Kidney (tissue), 14 donors: Measurements from ENCODE around the gene PPFIA2. TPM values are rescaled to one million over a fixed set of nuclear protein-coding genes. Genes with fewer than 3 reads are reported as not detected.

Experiments
- DNase-seq, 5 donors: peaks; one replicate each; pipeline ENCODE4 v3.0.0-alpha.2; 2013 to 2020
- FAIRE-seq: peaks from 2 replicates; lab custom pipeline; 2012; peaks lifted over from hg19 to GRCh38; lab: Jason Lieb, UNC
- H3K27ac ChIP-seq, 2 donors: one replicate each; pipeline ENCODE4 v1.7.0; 2013; ENCODE audit warnings: low read depth in 2 of 2, low read length in 2 of 2, inconsistent platforms in 1 of 2
- H3K27me3 ChIP-seq: one replicate; pipeline ENCODE4 v1.7.1; 2013; ENCODE audit warnings: low read length, inconsistent platforms; ENCODE audit not compliant: control insufficient read depth, insufficient read depth
- H3K36me3 ChIP-seq, 3 donors: one replicate each; pipeline versions ENCODE4 v1.7.0 to v1.7.1; 2013; ENCODE audit warnings: low read length in 3 of 3, control low read depth in 1 of 3, inconsistent platforms in 1 of 3; ENCODE audit not compliant: insufficient read depth in 3 of 3, control insufficient read depth in 2 of 3
- H3K4me1 ChIP-seq, 3 donors: one replicate each; pipeline versions ENCODE4 v1.7.0 to v1.7.1; 2013; ENCODE audit warnings: low read length in 3 of 3, inconsistent platforms in 1 of 3, low read depth in 1 of 3; ENCODE audit not compliant: control insufficient read depth in 2 of 3, insufficient read depth in 2 of 3
- H3K4me3 ChIP-seq, 3 donors: one replicate each; pipeline versions ENCODE4 v1.7.0 to v1.8.1; 2013; ENCODE audit warnings: low read length in 3 of 3, control low read depth in 1 of 3, inconsistent platforms in 1 of 3
- H3K9ac ChIP-seq, 3 donors: one replicate each; pipeline versions ENCODE4 v1.7.0 to v1.7.1; 2013; ENCODE audit warnings: low read length in 3 of 3, control low read depth in 1 of 3, inconsistent platforms in 1 of 3
- H3K9me3 ChIP-seq, 3 donors: one replicate each; pipeline versions ENCODE4 v1.7.0 to v1.7.1; 2013; ENCODE audit warnings: low read length in 3 of 3, control low read depth in 1 of 3, inconsistent platforms in 1 of 3; ENCODE audit not compliant: control insufficient read depth in 2 of 3, insufficient read depth in 1 of 3
- intact Hi-C: fragments of 100-400 bp; cut with DNase I; formaldehyde crosslinking; loops from one replicate; pipeline ENCODE4 v1.11.1; 2022
- polyA plus RNA-seq: library from polyadenylated mRNA; stranded (reverse); fragments of 350-450 nt; fragmentation: Illumina TruSeq; extraction: RNeasy Lipid Tissue Mini Kit (QIAGEN cat#74804); gene quantifications from one replicate; pipeline ENCODE4 v1.2.3, GENCODE V29; 2014; ENCODE audit warnings: low read depth, low replicate concordance; ENCODE audit not compliant: insufficient read depth
- total RNA-seq: library from RNA; stranded (reverse); fragmentation: NEBNext Ultra II Directional; extraction: Animal tissue kit (Norgen Biotek cat#: 25700); gene quantifications from one replicate; pipeline ENCODE4 v1.2.1, GENCODE V29; 2021
- TF ChIP-seq, protein P1 (sequence below): IDR thresholded peaks from 3 replicates; pipeline ENCODE4 v1.5.1; 2012; ENCODE audit warnings: mild to moderate bottlenecking, moderate library complexity, borderline replicate concordance; ENCODE audit not compliant: insufficient read depth; ENCODE audit errors: extremely low read depth
- donor health status: control.
- donor health status: control.
- donor health status: control.
- donor health status: control.
- donor health status: control.
- donor health status: DM: yes; HTN: yes; CAD: no.
- donor health status: Normal renal cell carcinoma (clear cell type).

The PPFIA2 gene
- total and polyA plus RNA-seq, 2 donors from 2014 or later = 2.8 to 9.4 TPM

DNA sequence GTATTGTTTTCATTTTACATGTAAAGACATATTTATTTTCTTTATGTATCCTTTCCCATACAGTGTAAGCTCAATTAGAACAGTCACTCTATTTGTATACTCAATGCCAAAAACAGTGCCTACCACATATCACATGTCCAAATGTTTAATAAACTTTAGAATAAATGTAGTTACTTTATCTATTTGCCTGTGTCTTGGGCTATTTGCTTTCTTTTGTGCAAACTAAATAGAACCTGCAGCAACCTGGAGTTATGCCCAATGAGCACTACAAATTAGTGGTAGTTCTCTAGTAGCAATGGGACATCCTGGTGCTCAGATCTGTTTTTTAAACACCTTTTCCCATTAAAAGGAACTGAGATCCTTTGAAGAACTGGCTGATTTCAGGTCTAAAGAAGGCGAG, 186.7 kb downstream of the PPFIA2 start:
- Histone ChIP-seq H3K27me3 (no peaks in the 10 kb centered on the region), H3K4me3 (no peak overlapping the region), H3K27ac (no peak overlapping the region), H3K9ac (no peak overlapping the region), H3K4me1 (no peaks in the 10 kb centered on the region), H3K9me3 (no peaks in the 10 kb centered on the region), H3K36me3 (no peaks in the 10 kb centered on the region)
- TF ChIP-seq, protein P1, sequence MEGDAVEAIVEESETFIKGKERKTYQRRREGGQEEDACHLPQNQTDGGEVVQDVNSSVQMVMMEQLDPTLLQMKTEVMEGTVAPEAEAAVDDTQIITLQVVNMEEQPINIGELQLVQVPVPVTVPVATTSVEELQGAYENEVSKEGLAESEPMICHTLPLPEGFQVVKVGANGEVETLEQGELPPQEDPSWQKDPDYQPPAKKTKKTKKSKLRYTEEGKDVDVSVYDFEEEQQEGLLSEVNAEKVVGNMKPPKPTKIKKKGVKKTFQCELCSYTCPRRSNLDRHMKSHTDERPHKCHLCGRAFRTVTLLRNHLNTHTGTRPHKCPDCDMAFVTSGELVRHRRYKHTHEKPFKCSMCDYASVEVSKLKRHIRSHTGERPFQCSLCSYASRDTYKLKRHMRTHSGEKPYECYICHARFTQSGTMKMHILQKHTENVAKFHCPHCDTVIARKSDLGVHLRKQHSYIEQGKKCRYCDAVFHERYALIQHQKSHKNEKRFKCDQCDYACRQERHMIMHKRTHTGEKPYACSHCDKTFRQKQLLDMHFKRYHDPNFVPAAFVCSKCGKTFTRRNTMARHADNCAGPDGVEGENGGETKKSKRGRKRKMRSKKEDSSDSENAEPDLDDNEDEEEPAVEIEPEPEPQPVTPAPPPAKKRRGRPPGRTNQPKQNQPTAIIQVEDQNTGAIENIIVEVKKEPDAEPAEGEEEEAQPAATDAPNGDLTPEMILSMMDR = no peak
- intact Hi-C loops = no loop called here
- FAIRE-seq = no peak
- no peak for DNase-seq

DNA sequence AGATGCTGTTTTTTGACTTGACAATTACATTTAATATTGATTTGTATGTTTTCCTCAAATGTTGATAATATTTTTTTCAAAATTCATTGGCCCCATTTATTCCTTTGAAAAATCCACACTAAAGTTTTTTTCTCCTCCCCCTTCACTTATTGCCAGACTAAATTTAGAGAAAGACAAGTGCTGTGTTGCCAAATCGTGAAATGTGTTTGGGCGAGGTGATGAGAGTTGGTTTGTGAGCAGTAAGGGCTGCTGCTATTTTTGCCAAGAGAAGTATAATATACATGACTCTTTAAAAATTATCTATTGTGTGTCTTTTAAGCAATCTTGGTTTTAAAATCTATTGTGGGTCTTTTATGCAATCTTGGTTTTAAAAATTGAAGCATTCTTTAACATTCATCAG, 188.9 kb downstream of the PPFIA2 start:
- DNase-seq (no peak), FAIRE-seq (no peak)
- Histone ChIP-seq H3K9ac (no peak overlapping the region), H3K36me3 (no peaks in the 10 kb centered on the region), H3K9me3 (no peaks in the 10 kb centered on the region), H3K4me3 (no peak overlapping the region), H3K4me1 (no peaks in the 10 kb centered on the region), H3K27ac (no peak overlapping the region), H3K27me3 (no peaks in the 10 kb centered on the region)
- TF ChIP-seq, protein P1 = no peak
- intact Hi-C loops = no loop called here

DNA sequence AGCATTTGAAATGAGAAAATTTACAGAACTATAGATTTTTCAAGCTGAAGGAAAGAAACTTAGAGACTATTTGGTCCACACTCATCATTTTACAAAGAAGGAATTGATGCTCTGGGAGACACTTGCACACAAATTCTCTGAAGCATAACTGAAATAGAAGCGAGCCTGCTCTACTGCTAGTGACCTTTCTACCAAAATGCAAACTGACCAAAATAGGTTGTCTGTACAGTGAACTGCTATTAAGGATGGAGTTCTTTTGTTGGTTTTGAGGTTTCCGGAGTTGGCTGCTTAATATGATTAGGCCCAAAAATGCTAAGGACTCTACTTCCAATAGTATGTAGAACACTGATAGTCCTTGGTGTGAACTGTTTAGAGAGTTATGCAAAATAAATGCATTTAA, 194.9 kb downstream of the PPFIA2 start:
- intact Hi-C loops = no loop called here
- no peak for FAIRE-seq
- no peaks in the 10 kb centered on the region for H3K36me3 ChIP-seq
- TF ChIP-seq, protein P1 = no peak
- no peak overlapping the region for H3K4me3 ChIP-seq
- H3K27ac ChIP-seq = no peak overlapping the region
- no peaks in the 10 kb centered on the region for H3K27me3 ChIP-seq
- no peak for DNase-seq
- no peaks in the 10 kb centered on the region for H3K4me1 ChIP-seq
- H3K9me3 ChIP-seq = no peaks in the 10 kb centered on the region
- no peak overlapping the region for H3K9ac ChIP-seq

DNA sequence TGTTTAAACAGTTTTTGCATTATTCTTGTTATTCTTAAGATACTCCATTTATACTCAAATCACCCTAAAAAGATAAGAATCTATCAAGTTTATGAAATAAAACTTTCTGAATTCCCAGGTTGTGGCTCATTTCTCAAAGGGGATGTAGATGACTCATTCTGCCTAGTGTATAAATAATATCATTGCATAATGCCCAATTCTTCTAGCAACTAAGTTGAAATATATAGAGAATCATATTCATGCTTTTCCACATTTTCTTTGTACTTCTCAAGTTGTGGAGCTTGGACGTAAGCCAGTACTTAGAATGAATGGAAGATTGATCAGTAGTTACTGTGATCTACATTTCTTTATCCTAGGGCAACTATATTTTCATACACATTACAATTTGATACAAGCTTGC, 201.1 kb downstream of the PPFIA2 start:
- no peak for FAIRE-seq
- Histone ChIP-seq H3K4me3 (no peak overlapping the region), H3K27me3 (no peaks in the 10 kb centered on the region), H3K4me1 (no peaks in the 10 kb centered on the region), H3K27ac (no peak overlapping the region), H3K9me3 (no peaks in the 10 kb centered on the region), H3K36me3 (no peaks in the 10 kb centered on the region), H3K9ac (no peak overlapping the region)
- DNase-seq = no peak
- TF ChIP-seq, protein P1 = no peak
- intact Hi-C loops = no loop called here
